HL-60 (cell line): ENCODE measurements around the gene TNK2.

Experiments used
- CTCF ChIP-seq: IDR thresholded peaks from one replicate; pipeline ENCODE4 v1.5.1; 2011; ENCODE audit warnings: low read length, control low read depth, inconsistent platforms; ENCODE audit not compliant: insufficient read depth
- GABPA ChIP-seq: IDR thresholded peaks from 2 replicates; pipeline ENCODE4 v1.6.1; 2012; ENCODE audit warnings: low read depth

GRCh38 chr3:195856410-195857084 lies 51.8 kb downstream of the TNK2 start:
- no peak for TF ChIP-seq CTCF
- TF ChIP-seq GABPA: no peak
